ENCODE results near the gene TAX1BP1. TPM values are rescaled to one million over a fixed set of nuclear protein-coding genes. Genes with fewer than 3 reads are reported as not detected.
A peak's percentile ranks its signal among the peaks of the same experiment; 100 is the strongest.
"Not testable (repeated sequence)": the region's sequence is repeated elsewhere in the genome, so short reads cannot be mapped to it uniquely, and the experiment has no call there.

Gene TAX1BP1
- total RNA-seq, 1 experiment from 2014 or later: 69.9 TPM

DNA sequence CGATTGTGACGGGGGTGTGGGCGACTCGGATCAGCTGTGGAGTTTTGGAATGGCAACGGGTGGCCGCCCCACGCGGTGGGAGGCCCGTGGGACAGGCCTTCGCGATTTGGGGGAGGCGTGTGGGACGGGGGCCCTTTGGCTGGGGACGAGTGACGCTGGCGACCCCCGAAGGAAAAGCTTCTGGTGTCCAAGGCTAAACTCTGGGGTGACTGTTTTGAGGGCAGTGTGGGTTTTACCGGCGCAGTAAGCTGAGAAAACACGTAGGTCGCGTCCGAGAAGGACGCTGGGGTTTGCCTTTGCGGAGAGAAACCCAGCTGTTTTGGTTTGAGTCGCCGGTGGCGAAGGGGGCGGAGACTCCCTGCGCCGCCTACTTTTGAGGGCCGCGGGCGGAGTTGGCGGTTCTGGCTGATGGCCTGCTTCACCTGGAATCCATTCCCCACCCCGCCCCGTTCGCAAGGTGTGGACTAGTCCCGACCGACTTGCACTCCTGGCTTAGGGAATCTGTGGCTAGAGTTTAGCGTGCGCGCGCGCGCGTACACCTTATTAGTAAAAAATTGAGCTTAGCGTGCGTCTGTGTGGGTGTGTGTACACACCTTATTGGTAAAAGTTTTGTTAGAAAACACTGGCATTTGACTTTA is 606 bp downstream of the TAX1BP1 start (continued):
- TF ChIP-seq, protein P1, sequence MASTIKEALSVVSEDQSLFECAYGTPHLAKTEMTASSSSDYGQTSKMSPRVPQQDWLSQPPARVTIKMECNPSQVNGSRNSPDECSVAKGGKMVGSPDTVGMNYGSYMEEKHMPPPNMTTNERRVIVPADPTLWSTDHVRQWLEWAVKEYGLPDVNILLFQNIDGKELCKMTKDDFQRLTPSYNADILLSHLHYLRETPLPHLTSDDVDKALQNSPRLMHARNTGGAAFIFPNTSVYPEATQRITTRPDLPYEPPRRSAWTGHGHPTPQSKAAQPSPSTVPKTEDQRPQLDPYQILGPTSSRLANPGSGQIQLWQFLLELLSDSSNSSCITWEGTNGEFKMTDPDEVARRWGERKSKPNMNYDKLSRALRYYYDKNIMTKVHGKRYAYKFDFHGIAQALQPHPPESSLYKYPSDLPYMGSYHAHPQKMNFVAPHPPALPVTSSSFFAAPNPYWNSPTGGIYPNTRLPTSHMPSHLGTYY (CRISPR knock-in tag; IDR thresholded peaks at IDR 0.05): no peak
- TF ChIP-seq ATF2 (CRISPR knock-in tag; IDR thresholded peaks at IDR 0.05; ENCODE audit: borderline replicate concordance, low read depth): no peak
- TF ChIP-seq, protein P2, sequence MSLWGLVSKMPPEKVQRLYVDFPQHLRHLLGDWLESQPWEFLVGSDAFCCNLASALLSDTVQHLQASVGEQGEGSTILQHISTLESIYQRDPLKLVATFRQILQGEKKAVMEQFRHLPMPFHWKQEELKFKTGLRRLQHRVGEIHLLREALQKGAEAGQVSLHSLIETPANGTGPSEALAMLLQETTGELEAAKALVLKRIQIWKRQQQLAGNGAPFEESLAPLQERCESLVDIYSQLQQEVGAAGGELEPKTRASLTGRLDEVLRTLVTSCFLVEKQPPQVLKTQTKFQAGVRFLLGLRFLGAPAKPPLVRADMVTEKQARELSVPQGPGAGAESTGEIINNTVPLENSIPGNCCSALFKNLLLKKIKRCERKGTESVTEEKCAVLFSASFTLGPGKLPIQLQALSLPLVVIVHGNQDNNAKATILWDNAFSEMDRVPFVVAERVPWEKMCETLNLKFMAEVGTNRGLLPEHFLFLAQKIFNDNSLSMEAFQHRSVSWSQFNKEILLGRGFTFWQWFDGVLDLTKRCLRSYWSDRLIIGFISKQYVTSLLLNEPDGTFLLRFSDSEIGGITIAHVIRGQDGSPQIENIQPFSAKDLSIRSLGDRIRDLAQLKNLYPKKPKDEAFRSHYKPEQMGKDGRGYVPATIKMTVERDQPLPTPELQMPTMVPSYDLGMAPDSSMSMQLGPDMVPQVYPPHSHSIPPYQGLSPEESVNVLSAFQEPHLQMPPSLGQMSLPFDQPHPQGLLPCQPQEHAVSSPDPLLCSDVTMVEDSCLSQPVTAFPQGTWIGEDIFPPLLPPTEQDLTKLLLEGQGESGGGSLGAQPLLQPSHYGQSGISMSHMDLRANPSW (CRISPR knock-in tag; conservative IDR thresholded peaks at IDR 0.05; ENCODE audit: low read depth): no peak
- no peak for TF ChIP-seq SMAD4 (CRISPR knock-in tag; IDR thresholded peaks at IDR 0.05)
- no peak for TF ChIP-seq IRF2 (CRISPR knock-in tag; IDR thresholded peaks at IDR 0.05; ENCODE audit: borderline replicate concordance, low read depth)
- TF ChIP-seq NFYB (CRISPR knock-in tag; conservative IDR thresholded peaks at IDR 0.05; ENCODE audit: low read depth): no peak
- no peak for TF ChIP-seq SMAD3 (CRISPR knock-in tag; IDR thresholded peaks at IDR 0.05; ENCODE audit: borderline replicate concordance)
- TF ChIP-seq, protein P3, sequence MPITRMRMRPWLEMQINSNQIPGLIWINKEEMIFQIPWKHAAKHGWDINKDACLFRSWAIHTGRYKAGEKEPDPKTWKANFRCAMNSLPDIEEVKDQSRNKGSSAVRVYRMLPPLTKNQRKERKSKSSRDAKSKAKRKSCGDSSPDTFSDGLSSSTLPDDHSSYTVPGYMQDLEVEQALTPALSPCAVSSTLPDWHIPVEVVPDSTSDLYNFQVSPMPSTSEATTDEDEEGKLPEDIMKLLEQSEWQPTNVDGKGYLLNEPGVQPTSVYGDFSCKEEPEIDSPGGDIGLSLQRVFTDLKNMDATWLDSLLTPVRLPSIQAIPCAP (CRISPR knock-in tag; IDR thresholded peaks at IDR 0.05): no peak
- TF ChIP-seq, protein P4, sequence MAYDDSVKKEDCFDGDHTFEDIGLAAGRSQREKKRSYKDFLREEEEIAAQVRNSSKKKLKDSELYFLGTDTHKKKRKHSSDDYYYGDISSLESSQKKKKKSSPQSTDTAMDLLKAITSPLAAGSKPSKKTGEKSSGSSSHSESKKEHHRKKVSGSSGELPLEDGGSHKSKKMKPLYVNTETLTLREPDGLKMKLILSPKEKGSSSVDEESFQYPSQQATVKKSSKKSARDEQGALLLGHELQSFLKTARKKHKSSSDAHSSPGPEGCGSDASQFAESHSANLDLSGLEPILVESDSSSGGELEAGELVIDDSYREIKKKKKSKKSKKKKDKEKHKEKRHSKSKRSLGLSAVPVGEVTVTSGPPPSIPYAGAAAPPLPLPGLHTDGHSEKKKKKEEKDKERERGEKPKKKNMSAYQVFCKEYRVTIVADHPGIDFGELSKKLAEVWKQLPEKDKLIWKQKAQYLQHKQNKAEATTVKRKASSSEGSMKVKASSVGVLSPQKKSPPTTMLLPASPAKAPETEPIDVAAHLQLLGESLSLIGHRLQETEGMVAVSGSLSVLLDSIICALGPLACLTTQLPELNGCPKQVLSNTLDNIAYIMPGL (CRISPR knock-in tag; IDR thresholded peaks at IDR 0.05): 0 out of 2 replicates have a peak, but pooled peaks have one; percentile 12
- TF ChIP-seq ZNF396 (CRISPR knock-in tag; IDR thresholded peaks at IDR 0.05; ENCODE audit: borderline replicate concordance): no peak
- no peak for TF ChIP-seq ZNF281 (CRISPR knock-in tag; IDR thresholded peaks at IDR 0.05)

DNA sequence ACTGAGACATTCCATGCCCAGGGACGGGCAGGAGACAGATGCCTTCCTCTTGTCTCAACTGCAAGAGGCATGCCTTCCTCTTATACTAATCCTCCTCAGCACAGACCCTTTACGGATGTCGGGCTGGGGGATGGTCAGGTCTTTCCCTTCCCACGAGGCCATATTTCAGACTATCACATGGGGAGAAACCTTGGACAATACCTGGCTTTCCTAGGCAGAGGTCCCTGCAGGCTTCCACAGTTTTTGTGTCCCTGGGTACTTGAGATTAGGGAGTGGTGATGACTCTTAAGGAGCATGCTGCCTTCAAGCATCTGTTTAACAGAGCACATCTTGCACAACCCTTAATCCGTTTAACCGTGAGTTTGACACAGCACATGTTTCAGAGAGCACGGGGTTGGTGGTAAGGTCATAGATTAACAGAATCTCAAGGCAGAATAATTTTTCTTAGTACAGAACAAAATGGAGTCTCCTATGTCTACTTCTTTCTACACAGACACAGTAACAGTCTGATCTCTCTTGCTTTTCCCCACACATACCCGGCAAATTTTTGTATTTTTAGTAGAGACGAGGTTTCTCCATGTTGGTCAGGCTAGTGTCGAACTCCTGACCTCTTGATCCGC is 2.2 kb downstream of the TAX1BP1 start:
- POLR2A ChIA-PET, CTCF ChIA-PET: not testable (repeated sequence)

More for the DNA sequence above, 2.2 kb downstream of the TAX1BP1 start:
- Mint-ChIP-seq H3K4me3 (peak overlapping the region; percentile 94), H3K27ac (peak overlapping the region; percentile 72; the same call in 1 of the 2 replicates), H3K4me1 (peaks cover 44% of the 10 kb centered on the region)
- not testable (repeated sequence) for ATAC-seq; H3K9me3 Mint-ChIP-seq; H3K27me3 Mint-ChIP-seq (ENCODE audit: low read depth); H3K36me3 Mint-ChIP-seq; DNase-seq (ENCODE audit: low spot score)
